SK-N-SH (cell line): ENCODE measurements around the gene ADGRL4. TPM values are rescaled to one million over a fixed set of nuclear protein-coding genes. Genes with fewer than 3 reads are reported as not detected.

ENCODE experiments used
- CTCF ChIA-PET: fragments of 300-600, 350-600 bp; formaldehyde crosslinking; extraction: SDS; loops from one replicate; lab custom pipeline; 2021; lab: Yijun Ruan, JAX
- POLR2A ChIA-PET: fragments of 350-600 bp; sonication (Branson Sonifier 250); formaldehyde crosslinking; extraction: SDS; loops from one replicate; lab custom pipeline; 2020; ENCODE audit warnings: antibody characterized with exemption, inconsistent platforms; lab: Yijun Ruan, JAX
- DNase-seq: peaks from one replicate; pipeline ENCODE4 v3.0.0; 2012
- H2AFZ ChIP-seq: fragments of 200-600 bp; sonication (generic); 2 replicates; pipeline ENCODE4 v1.8.1; 2016; ENCODE audit warnings: antibody characterized with exemption, mild to moderate bottlenecking, low read depth
- H3F3A ChIP-seq: fragments of 200-600 bp; sonication (generic); replicated peaks from 2 replicates; pipeline ENCODE3; 2016; ENCODE audit warnings: antibody characterized with exemption, mild to moderate bottlenecking; ENCODE audit not compliant: insufficient read depth
- H3K27ac ChIP-seq, 2 experiments: fragments of 200-500 bp in 1 of 2; fragments of 200-600 bp in 1 of 2; sonication (Bioruptor generic) in 1 of 2; sonication (generic), shearing (Covaris generic) in 1 of 2; 2 replicates each; pipeline versions ENCODE4 v1.5.1 to v1.6.1; 2014 to 2016; ENCODE audit warnings: low read depth in 2 of 2, inconsistent platforms in 1 of 2, low read length in 1 of 2, mild to moderate bottlenecking in 1 of 2, mixed read lengths in 1 of 2
- H3K27me3 ChIP-seq: fragments of 200-600 bp; sonication (generic), shearing (Covaris generic); 2 replicates; pipeline ENCODE4 v1.6.1; 2016; ENCODE audit warnings: mixed run types; ENCODE audit not compliant: insufficient read depth
- H3K36me3 ChIP-seq, 2 experiments: fragments of 200-500 bp in 1 of 2; fragments of 200-600 bp in 1 of 2; sonication (Bioruptor generic) in 1 of 2; sonication (generic) in 1 of 2; replicated peaks in 1 of 2; 2 replicates each; pipeline versions ENCODE3 to v1.5.1; 2014 to 2016; ENCODE audit warnings: low read length in 1 of 2, mild to moderate bottlenecking in 1 of 2; ENCODE audit not compliant: insufficient read depth in 2 of 2, control insufficient read depth in 1 of 2
- H3K4me1 ChIP-seq, 2 experiments: fragments of 200-500 bp in 1 of 2; fragments of 200-600 bp in 1 of 2; sonication (Bioruptor generic) in 1 of 2; sonication (generic), shearing (Covaris generic) in 1 of 2; 2 replicates each; pipeline versions ENCODE4 v1.5.1 to v1.6.1; 2014 to 2016; ENCODE audit warnings: low read depth in 1 of 2, low read length in 1 of 2, mixed run types in 1 of 2; ENCODE audit not compliant: insufficient read depth in 2 of 2, control insufficient read depth in 1 of 2
- H3K4me2 ChIP-seq: fragments of 200-600 bp; sonication (generic), shearing (Covaris generic); 2 replicates; pipeline ENCODE4 v1.6.1; 2017; ENCODE audit warnings: mixed run types
- H3K4me3 ChIP-seq, 2 experiments: fragments of 200-500 bp in 1 of 2; fragments of 200-600 bp in 1 of 2; sonication (Bioruptor generic) in 1 of 2; sonication (generic), shearing (Covaris generic) in 1 of 2; 2 replicates each; pipeline versions ENCODE4 v1.5.1 to v1.8.1; 2014 to 2016; ENCODE audit warnings: low read depth in 2 of 2, inconsistent platforms in 1 of 2, low read length in 1 of 2, mild to moderate bottlenecking in 1 of 2, mixed read lengths in 1 of 2, moderate library complexity in 1 of 2
- H3K79me2 ChIP-seq: fragments of 200-600 bp; sonication (generic); 2 replicates; pipeline ENCODE4 v1.8.1; 2017; ENCODE audit warnings: mild to moderate bottlenecking; ENCODE audit not compliant: insufficient read depth
- H3K9ac ChIP-seq: fragments of 200-600 bp; sonication (generic); 2 replicates; pipeline ENCODE4 v1.6.1; 2017; ENCODE audit warnings: mixed run types
- H3K9me2 ChIP-seq: fragments of 200-600 bp; sonication (generic); 2 replicates; pipeline ENCODE4 v1.6.1; 2017; ENCODE audit warnings: mixed run types
- H3K9me3 ChIP-seq: fragments of 200-600 bp; sonication (generic); 2 replicates; pipeline ENCODE4 v1.6.1; 2017; ENCODE audit warnings: mixed run types, mild to moderate bottlenecking, moderate library complexity
- H4K20me1 ChIP-seq: fragments of 200-600 bp; sonication (generic); 2 replicates; pipeline ENCODE4 v1.6.1; 2017; ENCODE audit warnings: mild to moderate bottlenecking, mixed run types; ENCODE audit not compliant: insufficient read depth
- CHD2 ChIP-seq: fragments of 150-350 bp; IDR thresholded peaks from 2 replicates; pipeline ENCODE4 v1.6.1; 2018; ENCODE audit warnings: low read length; ENCODE audit not compliant: partially characterized antibody
- ELF1 ChIP-seq: IDR thresholded peaks from 2 replicates; pipeline ENCODE4 v1.4.0; 2012
- EZH2phosphoT487 ChIP-seq: fragments of 200-600 bp; sonication (generic); IDR thresholded peaks from 2 replicates; pipeline ENCODE4 v1.6.1; 2017; ENCODE audit warnings: low read depth, mixed run types, mild to moderate bottlenecking, antibody characterized with exemption, moderate library complexity, borderline replicate concordance
- FOSL2 ChIP-seq: IDR thresholded peaks from 2 replicates; pipeline ENCODE4 v1.4.0; 2012; ENCODE audit warnings: low read depth, mild to moderate bottlenecking, moderate library complexity, borderline replicate concordance
- FOXJ3 ChIP-seq: sonication (generic); formaldehyde crosslinking; IDR thresholded peaks from 2 replicates; pipeline ENCODE4 v1.5.1; 2020; ENCODE audit warnings: mild to moderate bottlenecking, missing genetic modification reagents
- FOXM1 ChIP-seq: IDR thresholded peaks from 2 replicates; pipeline ENCODE4 v1.4.0; 2012; ENCODE audit warnings: low read depth, mild to moderate bottlenecking
- GABPA ChIP-seq: IDR thresholded peaks from 2 replicates; pipeline ENCODE4 v1.4.0; 2012; ENCODE audit warnings: low read depth, mild to moderate bottlenecking
- GATA2 ChIP-seq: sonication (generic); formaldehyde crosslinking; IDR thresholded peaks from 2 replicates; pipeline ENCODE4 v1.5.0; 2020; ENCODE audit warnings: mild to moderate bottlenecking, missing genetic modification reagents
- JUND ChIP-seq: IDR thresholded peaks from 2 replicates; pipeline ENCODE4 v1.4.0; 2012
- MEF2A ChIP-seq: IDR thresholded peaks from 2 replicates; pipeline ENCODE4 v1.4.0; 2012; ENCODE audit warnings: low read depth, borderline replicate concordance
- MXI1 ChIP-seq: IDR thresholded peaks from 2 replicates; pipeline ENCODE4 v1.6.1; 2012; ENCODE audit warnings: mild to moderate bottlenecking, low read depth, low read length, improper control_type of control experiment
- NFIC ChIP-seq: IDR thresholded peaks from 2 replicates; pipeline ENCODE4 v1.4.0; 2012; ENCODE audit warnings: borderline replicate concordance
- NRF1 ChIP-seq: IDR thresholded peaks from 2 replicates; pipeline ENCODE4 v1.6.1; 2012; ENCODE audit warnings: low read depth, mild to moderate bottlenecking, low read length
- POLR2AphosphoS5 ChIP-seq: IDR thresholded peaks from 2 replicates; pipeline ENCODE4 v1.6.1; 2012; ENCODE audit warnings: low read depth, low read length
- RAD21 ChIP-seq: IDR thresholded peaks from 2 replicates; pipeline ENCODE4 v1.6.1; 2012; ENCODE audit warnings: mild to moderate bottlenecking, low read length
- RCOR1 ChIP-seq: fragments of 150-350 bp; IDR thresholded peaks from 2 replicates; pipeline ENCODE4 v1.6.1; 2017; ENCODE audit warnings: antibody characterized with exemption, low read length
- RFX5 ChIP-seq: IDR thresholded peaks from 2 replicates; pipeline ENCODE4 v1.6.1; 2012; ENCODE audit warnings: mild to moderate bottlenecking, improper control_type of control experiment, low read length
- RXRA ChIP-seq: IDR thresholded peaks from 2 replicates; pipeline ENCODE4 v1.4.0; 2012; ENCODE audit warnings: low read depth, mild to moderate bottlenecking, borderline replicate concordance
- SIN3A ChIP-seq: IDR thresholded peaks from 2 replicates; pipeline ENCODE4 v1.6.1; 2012; ENCODE audit warnings: low read depth, mild to moderate bottlenecking, low read length, moderate library complexity, borderline replicate concordance
- SMC3 ChIP-seq: IDR thresholded peaks from 2 replicates; pipeline ENCODE4 v1.6.1; 2012; ENCODE audit warnings: low read depth, low read length, improper control_type of control experiment
- TAF1 ChIP-seq: IDR thresholded peaks from 2 replicates; pipeline ENCODE4 v1.6.1; 2012; ENCODE audit warnings: low read depth, mild to moderate bottlenecking, low read length, moderate library complexity, borderline replicate concordance
- TCF12 ChIP-seq: IDR thresholded peaks from 2 replicates; pipeline ENCODE4 v1.4.0; 2012
- TEAD4 ChIP-seq: IDR thresholded peaks from 2 replicates; pipeline ENCODE4 v1.4.0; 2012; ENCODE audit warnings: mild to moderate bottlenecking, borderline replicate concordance; ENCODE audit not compliant: insufficient read depth
- YY1 ChIP-seq: IDR thresholded peaks from 2 replicates; pipeline ENCODE4 v1.4.0; 2012; ENCODE audit warnings: low read depth, mild to moderate bottlenecking
- WGBS: methylation state at CpG from one replicate; pipeline ENCODE4 v1.1.6; 2017; ENCODE audit warnings: low lambda C conversion rate; 5-methylcytosine and 5-hydroxymethylcytosine counted together
- polyA plus RNA-seq, 3 experiments: library from polyadenylated mRNA; depleted of rRNA; stranded (reverse); fragments of >200 nt; gene quantifications; 2 replicates each; pipeline ENCODE4 v1.2.3, GENCODE V29; 2012
- TF ChIP-seq, protein P1 (sequence below): IDR thresholded peaks from 2 replicates; pipeline ENCODE4; 2012
- TF ChIP-seq, protein P2 (sequence below): fragments of 150-350 bp; IDR thresholded peaks from 2 replicates; pipeline ENCODE4 v1.6.1; 2017; ENCODE audit warnings: antibody characterized with exemption, low read length, low read depth, borderline replicate concordance
- TF ChIP-seq, protein P3 (sequence below): IDR thresholded peaks from 2 replicates; pipeline ENCODE4 v1.4.0; 2012; ENCODE audit warnings: low read depth, borderline replicate concordance
- TF ChIP-seq, protein P4 (sequence below): IDR thresholded peaks from 2 replicates; pipeline ENCODE4 v1.4.0; 2012; ENCODE audit warnings: low read depth, borderline replicate concordance
- TF ChIP-seq, protein P5 (sequence below): fragments of 150-350 bp; IDR thresholded peaks from 2 replicates; pipeline ENCODE4 v1.6.1; 2016; ENCODE audit warnings: mild to moderate bottlenecking, low read depth, low read length
- TF ChIP-seq, protein P6 (sequence below): IDR thresholded peaks from 2 replicates; pipeline ENCODE4 v1.4.0; 2012; ENCODE audit warnings: low read depth

ADGRL4 gene
- polyA plus RNA-seq, 1 of the 3 experiments (the other 2 are of a cell fraction): 0.30 TPM

DNA sequence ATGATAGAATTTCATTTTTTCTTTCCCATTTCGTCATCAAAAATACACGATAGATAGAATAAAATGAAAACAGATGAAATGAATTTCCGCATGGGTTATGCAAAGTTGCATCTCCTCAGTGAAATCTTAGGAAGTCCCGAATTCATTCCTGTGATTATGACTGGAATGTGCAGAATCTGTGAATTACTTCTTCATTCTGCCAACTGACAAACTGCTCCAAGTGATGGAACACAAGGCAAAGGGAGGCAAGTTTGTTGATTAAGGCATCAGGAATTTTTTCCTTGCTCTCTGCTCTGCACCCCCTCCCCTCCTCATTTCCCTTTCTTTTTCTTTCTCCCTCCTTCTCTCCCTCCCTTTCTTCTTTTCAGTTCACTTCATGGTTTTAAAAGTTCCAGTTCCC lies 37.0 kb upstream of the ADGRL4 start:
- Histone ChIP-seq H3K9ac (no peak overlapping the region), H3K4me2 (no peak overlapping the region), H3K79me2 (no peaks in the 10 kb centered on the region), H3K9me2 (no peaks in the 10 kb centered on the region), H3K27ac (peak overlapping the region; percentile 43 to 47; a peak in 3 of 4 replicates), H2AFZ (no peak overlapping the region), H3F3A (peaks cover 23% of the 10 kb centered on the region), H3K4me3 (no peak overlapping the region), H3K4me1 (peaks cover 0 to 9% of the 10 kb centered on the region in 2 experiments; a peak in 2 of 4 replicates), H3K36me3 (no peaks in the 10 kb centered on the region), H4K20me1 (no peaks in the 10 kb centered on the region), H3K27me3 (no peaks in the 10 kb centered on the region), H3K9me3 (no peaks in the 10 kb centered on the region)
- no peak for DNase-seq
- 30% methylated on average over 4 of the region's 4 CpGs for WGBS
- ChIA-PET POLR2A (no interaction called here), CTCF (no interaction called here)
- no peak for TF ChIP-seq NRF1
- TF ChIP-seq RCOR1: no peak
- TF ChIP-seq TEAD4: no peak; the same call in 1 of the 2 replicates
- no peak for TF ChIP-seq EZH2phosphoT487
- no peak for TF ChIP-seq TAF1
- no peak for TF ChIP-seq FOXJ3 (CRISPR knock-in tag)
- TF ChIP-seq MEF2A: no peak
- no peak for TF ChIP-seq MXI1
- peak; percentile 43; the same call in 1 of the 2 replicates for TF ChIP-seq TCF12
- no peak for TF ChIP-seq RAD21
- no peak for TF ChIP-seq YY1
- TF ChIP-seq, protein P1, sequence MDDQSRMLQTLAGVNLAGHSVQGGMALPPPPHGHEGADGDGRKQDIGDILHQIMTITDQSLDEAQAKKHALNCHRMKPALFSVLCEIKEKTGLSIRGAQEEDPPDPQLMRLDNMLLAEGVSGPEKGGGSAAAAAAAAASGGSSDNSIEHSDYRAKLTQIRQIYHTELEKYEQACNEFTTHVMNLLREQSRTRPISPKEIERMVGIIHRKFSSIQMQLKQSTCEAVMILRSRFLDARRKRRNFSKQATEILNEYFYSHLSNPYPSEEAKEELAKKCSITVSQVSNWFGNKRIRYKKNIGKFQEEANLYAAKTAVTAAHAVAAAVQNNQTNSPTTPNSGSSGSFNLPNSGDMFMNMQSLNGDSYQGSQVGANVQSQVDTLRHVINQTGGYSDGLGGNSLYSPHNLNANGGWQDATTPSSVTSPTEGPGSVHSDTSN: peak; percentile 66
- TF ChIP-seq, protein P2, sequence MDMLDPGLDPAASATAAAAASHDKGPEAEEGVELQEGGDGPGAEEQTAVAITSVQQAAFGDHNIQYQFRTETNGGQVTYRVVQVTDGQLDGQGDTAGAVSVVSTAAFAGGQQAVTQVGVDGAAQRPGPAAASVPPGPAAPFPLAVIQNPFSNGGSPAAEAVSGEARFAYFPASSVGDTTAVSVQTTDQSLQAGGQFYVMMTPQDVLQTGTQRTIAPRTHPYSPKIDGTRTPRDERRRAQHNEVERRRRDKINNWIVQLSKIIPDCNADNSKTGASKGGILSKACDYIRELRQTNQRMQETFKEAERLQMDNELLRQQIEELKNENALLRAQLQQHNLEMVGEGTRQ: no peak
- TF ChIP-seq JUND: 0 out of 2 replicates have a peak, but pooled peaks have one; percentile 25
- TF ChIP-seq GABPA: no peak
- TF ChIP-seq, protein P3, sequence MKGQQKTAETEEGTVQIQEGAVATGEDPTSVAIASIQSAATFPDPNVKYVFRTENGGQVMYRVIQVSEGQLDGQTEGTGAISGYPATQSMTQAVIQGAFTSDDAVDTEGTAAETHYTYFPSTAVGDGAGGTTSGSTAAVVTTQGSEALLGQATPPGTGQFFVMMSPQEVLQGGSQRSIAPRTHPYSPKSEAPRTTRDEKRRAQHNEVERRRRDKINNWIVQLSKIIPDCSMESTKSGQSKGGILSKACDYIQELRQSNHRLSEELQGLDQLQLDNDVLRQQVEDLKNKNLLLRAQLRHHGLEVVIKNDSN: no peak
- TF ChIP-seq, protein P4, sequence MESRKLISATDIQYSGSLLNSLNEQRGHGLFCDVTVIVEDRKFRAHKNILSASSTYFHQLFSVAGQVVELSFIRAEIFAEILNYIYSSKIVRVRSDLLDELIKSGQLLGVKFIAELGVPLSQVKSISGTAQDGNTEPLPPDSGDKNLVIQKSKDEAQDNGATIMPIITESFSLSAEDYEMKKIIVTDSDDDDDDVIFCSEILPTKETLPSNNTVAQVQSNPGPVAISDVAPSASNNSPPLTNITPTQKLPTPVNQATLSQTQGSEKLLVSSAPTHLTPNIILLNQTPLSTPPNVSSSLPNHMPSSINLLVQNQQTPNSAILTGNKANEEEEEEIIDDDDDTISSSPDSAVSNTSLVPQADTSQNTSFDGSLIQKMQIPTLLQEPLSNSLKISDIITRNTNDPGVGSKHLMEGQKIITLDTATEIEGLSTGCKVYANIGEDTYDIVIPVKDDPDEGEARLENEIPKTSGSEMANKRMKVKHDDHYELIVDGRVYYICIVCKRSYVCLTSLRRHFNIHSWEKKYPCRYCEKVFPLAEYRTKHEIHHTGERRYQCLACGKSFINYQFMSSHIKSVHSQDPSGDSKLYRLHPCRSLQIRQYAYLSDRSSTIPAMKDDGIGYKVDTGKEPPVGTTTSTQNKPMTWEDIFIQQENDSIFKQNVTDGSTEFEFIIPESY: no peak
- TF ChIP-seq CHD2: no peak
- TF ChIP-seq, protein P5, sequence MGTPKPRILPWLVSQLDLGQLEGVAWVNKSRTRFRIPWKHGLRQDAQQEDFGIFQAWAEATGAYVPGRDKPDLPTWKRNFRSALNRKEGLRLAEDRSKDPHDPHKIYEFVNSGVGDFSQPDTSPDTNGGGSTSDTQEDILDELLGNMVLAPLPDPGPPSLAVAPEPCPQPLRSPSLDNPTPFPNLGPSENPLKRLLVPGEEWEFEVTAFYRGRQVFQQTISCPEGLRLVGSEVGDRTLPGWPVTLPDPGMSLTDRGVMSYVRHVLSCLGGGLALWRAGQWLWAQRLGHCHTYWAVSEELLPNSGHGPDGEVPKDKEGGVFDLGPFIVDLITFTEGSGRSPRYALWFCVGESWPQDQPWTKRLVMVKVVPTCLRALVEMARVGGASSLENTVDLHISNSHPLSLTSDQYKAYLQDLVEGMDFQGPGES: no peak
- no peak for TF ChIP-seq POLR2AphosphoS5
- TF ChIP-seq SIN3A: no peak
- no peak for TF ChIP-seq ELF1
- TF ChIP-seq RFX5: no peak
- TF ChIP-seq RXRA: no peak
- TF ChIP-seq, protein P6, sequence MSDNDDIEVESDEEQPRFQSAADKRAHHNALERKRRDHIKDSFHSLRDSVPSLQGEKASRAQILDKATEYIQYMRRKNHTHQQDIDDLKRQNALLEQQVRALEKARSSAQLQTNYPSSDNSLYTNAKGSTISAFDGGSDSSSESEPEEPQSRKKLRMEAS: no peak
- TF ChIP-seq FOSL2: peak; percentile 35; the same call in 1 of the 2 replicates
- no peak for TF ChIP-seq FOXM1
- no peak for TF ChIP-seq SMC3
- TF ChIP-seq NFIC: no peak
- no peak for TF ChIP-seq GATA2
